HFFc6 (cell line): ENCODE results near the gene XYLB. TPM values are rescaled to one million over a fixed set of nuclear protein-coding genes. Genes with fewer than 3 reads are reported as not detected.
A peak's percentile ranks its signal among the peaks of the same experiment; 100 is the strongest.

ENCODE experiments used
- DNase-seq: peaks from one replicate; pipeline ENCODE4 v3.0.0-alpha.2; 2018
- H3K27ac Mint-ChIP-seq: 2 replicates; pipeline ENCODE4 v1.8.0; 2020; ENCODE audit warnings: mild to moderate bottlenecking, mixed read lengths
- H3K27me3 Mint-ChIP-seq: 2 replicates; pipeline ENCODE4 v1.8.0; 2021; ENCODE audit warnings: mild to moderate bottlenecking, moderate library complexity, mixed read lengths; ENCODE audit not compliant: insufficient read depth
- H3K36me3 Mint-ChIP-seq: 2 replicates; pipeline ENCODE4 v1.8.0; 2021; ENCODE audit warnings: low read depth, mixed read lengths
- H3K4me1 Mint-ChIP-seq: 2 replicates; pipeline ENCODE4 v1.8.0; 2020; ENCODE audit warnings: low read depth, mixed read lengths
- H3K4me3 Mint-ChIP-seq: 2 replicates; pipeline ENCODE4 v1.8.0; 2020; ENCODE audit warnings: mild to moderate bottlenecking, moderate library complexity, mixed read lengths
- H3K9me3 Mint-ChIP-seq: 2 replicates; pipeline ENCODE4 v1.8.0; 2020; ENCODE audit warnings: mild to moderate bottlenecking, mixed read lengths
- CTCF ChIP-seq: fragments of 200-600 bp; sonication (generic); IDR thresholded peaks from 2 replicates; pipeline ENCODE4 v1.5.0; 2021; ENCODE audit warnings: antibody characterized with exemption, mild to moderate bottlenecking
- total RNA-seq, 6 experiments: library from RNA; stranded (reverse); fragmentation: NEBNext Ultra II Directional; extraction: Animal tissue kit (Norgen Biotek cat#: 25700); gene quantifications; 2 replicates in 1 of 6; 3 replicates in 5 of 6; pipeline ENCODE4 v1.2.3, GENCODE V29; 2021

Gene XYLB
- total RNA-seq, 6 experiments from 2014 or later: 5.1 to 8.0 (median 6.2) TPM

GRCh38 chr3:38349684-38350359 is 3.2 kb downstream of the XYLB start:
- TF ChIP-seq CTCF: no peak
- H3K27me3 Mint-ChIP-seq: no peaks in the 10 kb centered on the region
- no peak overlapping the region for H3K27ac Mint-ChIP-seq
- H3K4me3 Mint-ChIP-seq: no peak overlapping the region
- H3K36me3 Mint-ChIP-seq: peaks cover 20% of the 10 kb centered on the region
- DNase-seq: peak; percentile 47
- no peaks in the 10 kb centered on the region for H3K9me3 Mint-ChIP-seq
- peaks cover 29% of the 10 kb centered on the region for H3K4me1 Mint-ChIP-seq

GRCh38 chr3:38353151-38353550 is 6.6 kb downstream of the XYLB start:
- Mint-ChIP-seq H3K4me3 (no peak overlapping the region), H3K4me1 (peaks cover 23% of the 10 kb centered on the region), H3K27ac (no peak overlapping the region), H3K9me3 (no peaks in the 10 kb centered on the region), H3K27me3 (no peaks in the 10 kb centered on the region), H3K36me3 (peaks cover 22% of the 10 kb centered on the region)
- DNase-seq: peak; percentile 18
- no peak for TF ChIP-seq CTCF

- peak; percentile 24 for DNase-seq
- Mint-ChIP-seq H3K36me3 (peaks cover 22% of the 10 kb centered on the region), H3K27me3 (no peaks in the 10 kb centered on the region)
These were observed 8.2 kb downstream of the XYLB start for GRCh38 chr3:38354588-38355330.

GRCh38 chr3:38359038-38359437 is 12.5 kb downstream of the XYLB start:
- no peak overlapping the region for H3K4me3 Mint-ChIP-seq
- H3K4me1 Mint-ChIP-seq: peaks cover 7% of the 10 kb centered on the region

More at GRCh38 chr3:38354588-38355330, 8.2 kb downstream of the XYLB start:
- Mint-ChIP-seq H3K4me1 (peaks cover 23% of the 10 kb centered on the region), H3K27ac (no peak overlapping the region), H3K4me3 (no peak overlapping the region), H3K9me3 (no peaks in the 10 kb centered on the region)
- TF ChIP-seq CTCF: no peak

GRCh38 chr3:38360345-38360744 is 13.8 kb downstream of the XYLB start:
- no peak for TF ChIP-seq CTCF
- H3K9me3 Mint-ChIP-seq: no peaks in the 10 kb centered on the region
- DNase-seq: no peak

More at GRCh38 chr3:38359038-38359437, 12.5 kb downstream of the XYLB start:
- no peak overlapping the region for H3K27ac Mint-ChIP-seq
- no peaks in the 10 kb centered on the region for H3K27me3 Mint-ChIP-seq
- no peaks in the 10 kb centered on the region for H3K9me3 Mint-ChIP-seq
- H3K36me3 Mint-ChIP-seq: 0 out of 2 replicates have a peak, but pooled peaks cover 3% of the 10 kb centered on the region
- no peak for DNase-seq
- no peak for TF ChIP-seq CTCF

More at GRCh38 chr3:38360345-38360744, 13.8 kb downstream of the XYLB start:
- H3K27ac Mint-ChIP-seq: no peak overlapping the region
- H3K4me1 Mint-ChIP-seq: no peaks in the 10 kb centered on the region
- H3K4me3 Mint-ChIP-seq: no peak overlapping the region
- no peaks in the 10 kb centered on the region for H3K36me3 Mint-ChIP-seq
- H3K27me3 Mint-ChIP-seq: no peaks in the 10 kb centered on the region
